GM18505 (cell line): Measurements from ENCODE around the gene PSTPIP1.

Experiments used
- ATAC-seq: cut with Tn5 transposase; IDR thresholded peaks from one replicate; pipeline ENCODE4 v1.9.1; 2021; ENCODE audit not compliant: unreplicated experiment
- POLR2A ChIP-seq: IDR thresholded peaks from 4 replicates; pipeline ENCODE4 v1.6.1; 2011; ENCODE audit warnings: borderline replicate concordance; ENCODE audit not compliant: insufficient read depth, insufficient read length; ENCODE audit errors: extremely low read depth

Gene PSTPIP1

DNA sequence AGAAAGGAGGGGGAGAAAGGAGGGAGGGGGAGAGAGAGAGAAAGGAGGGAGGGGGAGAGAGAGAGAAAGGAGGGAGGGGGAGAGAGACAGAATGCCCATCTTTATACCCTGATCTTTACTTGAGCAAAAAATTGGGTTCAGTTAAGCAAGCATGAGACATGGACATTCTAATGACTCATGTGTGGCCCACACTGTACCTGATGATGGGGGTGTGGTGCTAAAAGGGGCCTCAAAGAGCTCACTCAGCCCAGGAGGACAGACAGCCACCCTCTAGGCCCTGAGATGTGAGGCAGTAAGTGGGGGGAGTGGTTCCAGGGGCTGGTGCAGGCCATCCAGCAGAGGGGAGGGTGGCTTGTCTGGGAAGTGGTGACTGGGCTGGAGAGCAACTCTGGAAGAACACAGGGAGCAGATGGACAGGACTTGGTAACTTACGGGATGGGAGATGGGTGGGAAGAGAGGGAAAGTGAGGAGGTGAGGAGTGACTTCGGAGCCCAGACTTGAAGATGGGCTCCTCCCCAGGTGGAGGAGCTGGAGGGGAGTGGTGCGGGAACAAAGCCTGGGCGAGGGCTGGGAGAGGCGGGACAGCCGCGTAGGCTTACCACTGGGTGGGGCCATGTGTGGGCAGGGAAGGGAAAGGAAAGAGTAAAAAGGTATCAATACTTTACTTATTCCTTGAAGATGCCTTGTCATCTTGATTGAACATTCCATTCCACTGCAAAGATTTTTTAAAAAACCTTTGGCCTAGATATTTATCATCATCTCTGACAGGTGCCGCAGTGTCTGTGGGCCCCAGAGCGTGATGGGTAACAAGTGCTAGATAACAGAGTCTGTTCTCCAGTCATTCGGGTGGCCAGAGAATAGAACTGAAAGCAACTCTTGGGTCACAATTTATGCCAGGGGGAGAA, 43.6 kb downstream of the PSTPIP1 start:
- ATAC-seq = no peak
- TF ChIP-seq POLR2A = no peak

DNA sequence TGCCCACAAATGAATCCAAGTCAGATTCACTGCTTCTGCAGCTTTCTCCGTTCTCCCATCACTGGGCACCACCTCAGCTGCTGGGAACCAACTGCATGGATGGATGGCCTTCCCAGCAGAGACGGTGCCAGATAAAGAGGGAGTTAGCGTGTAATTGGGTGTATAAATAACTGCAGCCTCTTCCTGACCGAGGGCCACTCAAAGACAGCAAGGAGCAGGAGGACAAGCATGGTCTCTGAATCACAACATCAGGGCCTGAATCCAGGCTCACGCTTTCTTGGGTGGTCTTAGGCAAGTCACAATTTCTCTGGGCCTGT, 44.2 kb downstream of the PSTPIP1 start:
- no peak for TF ChIP-seq POLR2A
- no peak for ATAC-seq

DNA sequence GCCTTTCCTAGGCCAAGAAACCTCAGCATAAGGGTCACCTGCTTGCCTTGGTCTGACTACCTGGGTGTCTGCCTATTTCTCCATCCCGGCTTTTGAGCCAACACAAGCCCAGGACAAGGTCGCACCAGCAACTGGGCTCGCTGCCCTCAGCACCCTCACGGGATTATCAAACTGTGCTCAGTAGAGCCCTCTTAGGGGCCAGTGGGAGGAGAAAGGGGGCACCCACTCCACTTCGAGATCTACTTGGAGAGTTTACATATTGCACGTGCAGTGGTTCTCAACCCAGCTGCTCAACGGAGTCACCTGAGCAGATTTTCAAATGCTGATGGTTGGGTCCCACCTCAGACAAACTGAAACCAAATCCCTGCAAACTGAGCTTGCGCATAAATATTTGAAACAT, 44.9 kb downstream of the PSTPIP1 start:
- TF ChIP-seq POLR2A = no peak
- no peak for ATAC-seq

DNA sequence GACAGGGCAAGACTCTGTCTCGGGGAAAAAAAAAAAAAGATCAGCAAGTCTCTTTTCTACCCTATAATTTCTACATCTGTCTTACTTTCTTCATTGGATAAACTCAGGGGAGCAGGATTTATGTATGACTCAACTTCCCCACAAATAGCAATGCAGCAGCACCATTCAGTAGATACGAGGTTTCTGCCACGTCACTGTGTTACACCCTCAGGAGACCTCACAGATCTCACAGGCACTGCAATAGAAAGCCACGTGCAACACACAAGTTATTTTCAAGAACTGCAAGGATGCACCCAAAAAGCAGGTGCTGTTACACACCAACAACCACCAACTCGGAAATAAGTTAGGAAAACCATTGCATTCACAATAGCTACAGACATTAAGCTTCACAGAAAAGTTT, 45.7 kb downstream of the PSTPIP1 start:
- no peak for TF ChIP-seq POLR2A
- ATAC-seq = no peak

DNA sequence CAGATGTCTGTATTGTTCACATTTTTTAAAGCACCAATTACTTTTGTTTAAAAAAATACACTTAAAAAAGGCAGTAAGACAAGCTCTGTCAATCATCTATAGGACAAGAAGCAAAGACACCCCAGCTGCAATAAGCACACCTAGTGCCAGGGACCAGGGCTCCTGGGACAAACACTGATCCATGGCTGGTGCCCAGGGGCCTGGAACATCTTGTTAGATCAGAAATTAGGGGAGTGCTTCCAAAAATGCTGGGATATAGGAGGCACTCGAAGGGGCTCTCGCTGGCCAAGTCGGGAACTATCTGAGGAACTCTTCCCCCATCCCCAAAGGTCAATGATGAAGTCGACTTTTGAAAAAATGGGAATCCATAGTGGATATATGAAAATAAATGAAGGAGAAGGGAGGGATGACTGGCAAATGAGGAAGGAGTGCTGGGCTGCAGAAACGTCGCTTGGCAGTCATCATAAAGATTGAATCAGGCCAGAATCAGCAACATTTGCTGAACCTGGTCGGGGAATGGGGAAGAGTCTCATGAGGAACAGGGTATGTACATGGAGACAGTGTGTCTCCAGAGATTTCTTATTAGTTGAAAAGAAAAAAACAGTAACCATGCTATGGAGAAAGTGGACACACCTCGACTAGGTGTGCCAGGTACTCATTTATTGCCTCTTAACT, 47.5 kb downstream of the PSTPIP1 start:
- no peak for TF ChIP-seq POLR2A

DNA sequence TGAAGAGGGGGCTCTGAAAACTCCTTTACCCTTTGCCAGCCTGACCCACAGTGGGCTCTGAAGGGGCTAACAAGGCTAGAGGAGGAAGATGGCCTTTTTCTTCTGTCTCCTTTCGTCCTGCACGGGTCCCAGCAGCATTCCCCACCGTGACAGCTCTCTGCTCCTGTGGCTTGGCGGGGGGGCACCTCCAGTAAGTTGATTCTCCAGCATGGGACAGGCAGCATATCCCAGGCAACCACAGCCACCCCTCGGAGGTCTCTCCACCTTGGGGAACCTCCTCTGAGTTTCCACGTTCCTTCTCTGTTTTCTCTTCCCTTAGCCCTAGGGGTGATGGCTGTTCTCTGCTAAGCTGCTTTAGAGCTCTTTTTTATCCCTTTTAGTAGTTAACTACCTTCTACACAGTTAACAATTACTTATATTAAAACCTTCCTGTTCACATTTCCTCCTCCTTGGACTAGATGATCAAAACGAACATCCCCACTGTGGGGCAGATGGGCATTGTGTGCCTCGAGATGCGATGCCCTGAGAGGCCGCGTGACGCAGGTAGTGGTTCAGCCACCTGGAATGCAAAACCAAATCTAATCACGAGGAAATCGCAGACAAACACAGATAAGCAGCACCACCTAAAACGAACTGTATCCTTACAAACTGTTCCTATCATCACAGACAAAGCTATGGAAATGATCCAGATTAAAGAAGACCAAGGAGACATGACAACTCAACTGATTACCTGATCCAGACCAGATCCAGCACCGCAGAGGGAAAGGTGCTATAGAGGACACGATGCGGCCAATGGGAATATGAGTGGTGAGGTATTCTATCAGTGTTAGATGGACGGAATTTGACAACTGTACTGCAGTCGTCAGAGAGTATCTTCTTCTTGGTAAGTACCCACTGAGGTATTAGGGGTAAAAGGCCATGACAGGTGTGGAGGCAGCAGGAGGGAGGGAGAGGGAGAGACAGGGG, 48.3 kb downstream of the PSTPIP1 start:
- TF ChIP-seq POLR2A = no peak
- ATAC-seq = no peak

More for the DNA sequence above, 47.5 kb downstream of the PSTPIP1 start:
- no peak for ATAC-seq

DNA sequence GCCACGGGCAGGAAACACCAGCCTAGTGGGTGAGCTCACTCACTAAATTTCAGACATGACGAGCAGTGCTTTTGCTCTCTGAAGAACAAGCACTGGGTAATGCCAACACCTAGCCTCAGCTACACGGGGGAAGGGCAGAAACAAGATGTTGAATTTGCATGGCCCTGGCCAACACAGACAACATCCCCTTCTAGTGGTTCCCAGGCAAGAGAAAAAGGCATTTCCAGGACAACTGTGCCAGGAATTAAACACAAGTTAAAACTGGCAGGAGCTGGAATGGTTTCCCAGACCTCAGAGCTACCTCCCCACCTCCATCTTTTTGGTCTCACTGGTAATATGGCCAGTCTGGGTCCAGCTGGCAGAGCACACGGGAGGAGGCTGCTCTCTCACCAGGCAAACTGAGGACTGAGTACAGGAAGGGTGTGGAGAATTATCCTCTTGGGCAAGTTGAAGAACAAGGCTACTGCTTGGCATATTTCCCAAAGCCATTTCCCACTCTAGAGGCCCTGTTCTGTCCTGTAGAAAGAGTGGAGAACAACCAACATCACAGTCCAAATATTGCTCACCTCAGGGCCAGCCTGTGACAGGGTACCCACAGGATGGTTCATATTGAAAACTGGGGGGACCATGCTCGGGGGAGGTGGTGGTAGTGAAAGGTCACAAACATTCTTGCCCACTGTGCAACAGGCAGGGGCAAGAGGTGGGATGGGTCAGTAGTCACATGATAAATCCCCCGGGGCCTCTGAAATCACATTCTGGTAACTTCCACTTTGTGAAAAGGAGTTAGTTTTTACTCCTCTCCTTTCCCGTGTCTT, 49.5 kb downstream of the PSTPIP1 start:
- ATAC-seq = no peak

DNA sequence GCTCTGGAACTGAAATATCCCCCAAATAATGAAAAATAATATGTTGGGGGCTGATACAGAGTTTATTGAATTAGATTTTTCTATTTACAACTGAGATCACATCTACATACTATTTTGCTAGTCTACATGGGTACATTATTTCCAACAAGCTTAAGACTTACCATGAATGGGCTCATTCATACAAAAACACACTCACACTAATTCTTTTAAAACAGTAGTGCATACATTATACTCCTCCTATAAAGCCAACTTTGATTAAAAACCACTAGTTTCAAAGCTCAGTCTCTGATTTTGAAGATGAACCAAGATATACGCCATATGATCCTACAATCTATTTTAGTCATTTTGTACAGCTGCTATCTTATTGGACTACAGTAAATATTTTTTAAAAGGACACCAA, 51.1 kb downstream of the PSTPIP1 start:
- TF ChIP-seq POLR2A = no peak
- no peak for ATAC-seq

More for the DNA sequence above, 49.5 kb downstream of the PSTPIP1 start:
- TF ChIP-seq POLR2A = no peak

DNA sequence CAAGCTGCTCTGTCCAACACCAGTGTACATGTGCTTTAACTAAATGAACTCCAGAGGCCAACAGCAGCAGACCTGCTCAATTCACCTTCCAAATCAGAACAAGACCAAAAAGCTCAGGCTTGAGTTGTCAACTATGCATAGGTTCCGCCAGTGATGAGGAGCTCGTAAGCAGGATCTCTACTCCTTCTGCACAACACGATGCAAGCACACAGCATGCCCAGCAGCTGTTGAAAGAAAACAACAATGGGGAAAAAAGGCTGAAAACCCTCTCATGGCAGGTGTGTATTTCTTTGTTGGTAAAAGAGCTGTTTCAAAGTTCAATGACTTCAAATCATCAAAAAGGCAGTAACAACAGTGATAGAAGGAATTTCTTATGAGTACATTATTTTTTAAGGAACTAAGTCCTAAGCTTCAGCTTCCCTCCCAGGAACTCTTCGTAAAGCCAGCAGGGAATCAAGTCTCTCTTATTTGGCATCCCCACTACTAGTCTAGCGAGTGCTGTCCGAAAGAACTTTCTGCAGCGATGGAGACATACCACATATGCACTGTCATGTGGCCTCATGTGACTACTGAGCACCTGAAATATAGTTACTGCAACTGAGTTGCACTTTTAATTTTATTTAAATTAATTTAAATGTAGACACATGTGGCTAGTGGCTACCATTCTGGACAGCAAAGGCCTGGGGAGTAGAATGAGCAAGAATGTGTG, 51.9 kb downstream of the PSTPIP1 start:
- no peak for ATAC-seq
- TF ChIP-seq POLR2A = no peak

DNA sequence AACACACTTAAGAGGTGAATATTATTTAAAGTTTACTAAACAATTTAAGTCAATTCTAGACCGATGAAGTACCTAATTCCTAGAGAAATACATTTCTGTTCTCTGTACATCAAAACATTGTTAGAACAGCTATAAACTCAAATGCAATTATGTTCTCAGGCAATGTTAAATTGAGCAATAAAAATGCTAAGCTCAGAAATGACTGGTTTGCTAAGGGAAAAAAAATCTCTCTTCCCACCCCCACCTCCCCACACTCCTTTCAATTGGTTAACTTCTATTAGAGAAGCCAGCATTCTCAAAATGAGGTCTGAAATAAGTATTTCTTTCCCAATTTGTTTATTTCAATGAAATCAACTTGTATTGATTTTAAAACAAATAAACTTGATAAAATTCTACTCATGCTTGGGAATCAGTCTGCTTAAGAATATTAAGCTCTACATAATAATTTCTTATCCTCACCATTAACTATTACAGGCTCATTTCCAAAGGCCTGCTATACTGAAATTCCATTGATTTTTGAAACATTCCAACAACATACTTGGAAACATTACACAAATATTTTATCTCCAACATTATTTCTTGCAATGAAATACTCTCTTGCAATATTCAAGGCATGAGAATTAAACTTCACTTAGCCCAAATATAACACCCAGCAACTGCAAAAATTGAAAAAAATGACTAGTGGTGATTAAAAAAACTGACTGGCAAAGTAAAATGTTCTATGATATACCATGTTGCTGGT, 53.4 kb downstream of the PSTPIP1 start:
- no peak for TF ChIP-seq POLR2A
- no peak for ATAC-seq

DNA sequence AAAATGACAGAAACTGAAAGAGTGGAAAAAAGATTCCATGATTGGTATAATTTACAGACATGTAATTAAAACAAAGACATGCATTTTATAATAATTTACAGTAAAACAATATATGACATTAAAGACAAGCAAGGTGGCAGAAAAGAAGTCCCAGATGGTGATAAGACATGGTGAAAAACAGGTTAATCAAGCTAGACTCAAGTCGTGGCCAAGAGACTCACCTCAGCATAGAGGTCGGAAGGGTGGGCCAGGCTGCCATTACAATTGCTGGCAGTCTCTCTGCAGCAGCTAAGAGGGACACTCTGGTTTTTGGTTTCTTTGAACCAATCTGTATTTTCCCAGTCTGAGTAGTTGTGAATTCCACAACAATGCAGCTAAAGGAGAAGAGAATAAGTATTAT, 57.6 kb downstream of the PSTPIP1 start:
- TF ChIP-seq POLR2A = no peak
- ATAC-seq = no peak
